Measurements from ENCODE around the gene DOK5. TPM values are rescaled to one million over a fixed set of nuclear protein-coding genes. Genes with fewer than 3 reads are reported as not detected.

Gene DOK5
- total RNA-seq, 2 experiments from 2014 or later: not detected

- no peak for DNase-seq (ENCODE audit: low spot score)
- Histone ChIP-seq H3K4me3 (ENCODE audit: low read depth, low read length, poor library complexity, severe bottlenecking) (no peak overlapping the region), H3K9me3 (ENCODE audit: low read length) (no peaks in the 10 kb centered on the region), H3K36me3 (ENCODE audit: insufficient read depth, low read length) (no peaks in the 10 kb centered on the region), H3K9me2 (ENCODE audit: insufficient read depth, low read length) (no peaks in the 10 kb centered on the region), H4K20me1 (ENCODE audit: insufficient read depth, low read length) (no peaks in the 10 kb centered on the region), H3K79me2 (ENCODE audit: insufficient read depth, low read depth, low read length) (no peaks in the 10 kb centered on the region), H3K4me1 (ENCODE audit: insufficient read depth, low read length, poor library complexity, severe bottlenecking) (no peaks in the 10 kb centered on the region), H3K27ac (ENCODE audit: low read depth, low read length, poor library complexity, severe bottlenecking) (no peak overlapping the region), H3K4me2 (ENCODE audit: low read length) (no peak overlapping the region), H2AFZ (ENCODE audit: low read length) (no peak overlapping the region)
- BruUV-seq (replicated peaks): no TSS peak
- CTCF ChIA-PET (ENCODE audit: unreplicated experiment): no interaction called here
- POLR2A ChIA-PET: no interaction called here
- intact Hi-C loops (cut with micrococcal nuclease; ENCODE audit: unreplicated experiment): no loop called here
- TF ChIP-seq CTCF (conservative IDR thresholded peaks at IDR 0.05; ENCODE audit: low read length): no peak
- no peak for TF ChIP-seq EZH2phosphoT487 (IDR thresholded peaks at IDR 0.05; ENCODE audit: borderline replicate concordance, low read depth, low read length)
Observed at GRCh38 chr20:54488442-54488841, 13.0 kb downstream of the DOK5 start.

- intact Hi-C loops (cut with micrococcal nuclease; ENCODE audit: unreplicated experiment): no loop called here
- POLR2A ChIA-PET: no interaction called here
- H3K4me1 ChIP-seq (ENCODE audit: insufficient read depth, low read length, poor library complexity, severe bottlenecking): no peaks in the 10 kb centered on the region
- no peak overlapping the region for H3K4me2 ChIP-seq (ENCODE audit: low read length)
- TF ChIP-seq EZH2phosphoT487 (IDR thresholded peaks at IDR 0.05; ENCODE audit: borderline replicate concordance, low read depth, low read length) (no peak), CTCF (conservative IDR thresholded peaks at IDR 0.05; ENCODE audit: low read length) (no peak)
- H3K9me3 ChIP-seq (ENCODE audit: low read length): no peaks in the 10 kb centered on the region
- H3K79me2 ChIP-seq (ENCODE audit: insufficient read depth, low read depth, low read length): no peaks in the 10 kb centered on the region
- H3K4me3 ChIP-seq (ENCODE audit: low read depth, low read length, poor library complexity, severe bottlenecking): no peak overlapping the region
- H3K36me3 ChIP-seq (ENCODE audit: insufficient read depth, low read length): no peaks in the 10 kb centered on the region
- DNase-seq (ENCODE audit: low spot score): no peak
- no peak overlapping the region for H2AFZ ChIP-seq (ENCODE audit: low read length)
- no peaks in the 10 kb centered on the region for H3K9me2 ChIP-seq (ENCODE audit: insufficient read depth, low read length)
- CTCF ChIA-PET (ENCODE audit: unreplicated experiment): no interaction called here
- BruUV-seq (replicated peaks): no TSS peak
- H3K27ac ChIP-seq (ENCODE audit: low read depth, low read length, poor library complexity, severe bottlenecking): no peak overlapping the region
- H4K20me1 ChIP-seq (ENCODE audit: insufficient read depth, low read length): no peaks in the 10 kb centered on the region
Observed at GRCh38 chr20:54491506-54491905, 16.1 kb downstream of the DOK5 start.

DNA sequence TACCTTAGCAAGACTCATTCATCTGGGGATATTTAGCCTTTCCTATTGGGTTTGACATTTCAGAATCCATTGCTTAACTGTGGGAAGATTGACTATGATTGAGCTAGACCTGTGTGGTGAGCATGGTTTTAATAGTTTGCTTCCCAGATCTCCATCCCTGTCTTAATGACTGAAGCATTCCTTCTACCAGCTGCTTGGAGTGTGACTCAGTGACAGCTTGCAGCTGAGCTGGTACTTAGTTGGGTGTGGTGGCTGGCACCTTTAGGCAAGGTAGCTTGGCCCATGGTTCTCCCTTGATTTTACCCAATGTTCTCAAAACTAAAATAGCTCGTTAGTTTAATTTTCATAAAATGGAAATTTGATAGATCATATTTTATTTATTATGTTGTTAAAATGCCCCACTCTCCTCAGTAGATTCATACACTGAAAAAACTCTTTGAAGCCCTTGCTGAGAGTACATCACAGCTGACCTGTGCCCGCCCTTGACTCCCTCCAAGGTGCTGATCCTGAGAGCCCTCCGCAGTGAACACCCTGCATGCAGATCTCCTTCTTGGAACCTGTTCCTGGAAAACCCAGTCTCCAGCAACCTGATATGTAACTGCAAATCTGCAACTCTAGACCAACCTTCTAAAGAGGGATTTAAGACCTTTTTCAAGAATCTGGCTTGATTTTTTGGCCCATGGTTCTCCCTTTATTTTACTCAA is 19.1 kb downstream of the DOK5 start:
- H4K20me1 ChIP-seq (ENCODE audit: insufficient read depth, low read length): no peaks in the 10 kb centered on the region
- H3K27ac ChIP-seq (ENCODE audit: low read depth, low read length, poor library complexity, severe bottlenecking): no peak overlapping the region
- H3K36me3 ChIP-seq (ENCODE audit: insufficient read depth, low read length): no peaks in the 10 kb centered on the region
- H3K9me2 ChIP-seq (ENCODE audit: insufficient read depth, low read length): no peaks in the 10 kb centered on the region
- H2AFZ ChIP-seq (ENCODE audit: low read length): no peak overlapping the region
- no peak overlapping the region for H3K4me2 ChIP-seq (ENCODE audit: low read length)
- CTCF ChIA-PET (ENCODE audit: unreplicated experiment): no interaction called here
- POLR2A ChIA-PET: interaction anchor here (0.6 kb wide), 2 partner anchors 28 to 107 kb away, joined by 3 to 4 read pairs; no protein-coding TSS in a partner anchor
- intact Hi-C loops (cut with micrococcal nuclease; ENCODE audit: unreplicated experiment): no loop called here
- no peaks in the 10 kb centered on the region for H3K4me1 ChIP-seq (ENCODE audit: insufficient read depth, low read length, poor library complexity, severe bottlenecking)
- no TSS peak for BruUV-seq (replicated peaks)
- H3K9me3 ChIP-seq (ENCODE audit: low read length): no peaks in the 10 kb centered on the region
- no peaks in the 10 kb centered on the region for H3K79me2 ChIP-seq (ENCODE audit: insufficient read depth, low read depth, low read length)
- no peak for DNase-seq (ENCODE audit: low spot score)
- H3K4me3 ChIP-seq (ENCODE audit: low read depth, low read length, poor library complexity, severe bottlenecking): no peak overlapping the region
- TF ChIP-seq EZH2phosphoT487 (IDR thresholded peaks at IDR 0.05; ENCODE audit: borderline replicate concordance, low read depth, low read length): no peak
- TF ChIP-seq CTCF (conservative IDR thresholded peaks at IDR 0.05; ENCODE audit: low read length): no peak

Measured in OCI-LY7 (cell line).